ENCODE results near the gene RBM20. TPM values are rescaled to one million over a fixed set of nuclear protein-coding genes. Genes with fewer than 3 reads are reported as not detected.

RBM20 gene
- total RNA-seq, 1 donor: under 0.01 TPM

DNA sequence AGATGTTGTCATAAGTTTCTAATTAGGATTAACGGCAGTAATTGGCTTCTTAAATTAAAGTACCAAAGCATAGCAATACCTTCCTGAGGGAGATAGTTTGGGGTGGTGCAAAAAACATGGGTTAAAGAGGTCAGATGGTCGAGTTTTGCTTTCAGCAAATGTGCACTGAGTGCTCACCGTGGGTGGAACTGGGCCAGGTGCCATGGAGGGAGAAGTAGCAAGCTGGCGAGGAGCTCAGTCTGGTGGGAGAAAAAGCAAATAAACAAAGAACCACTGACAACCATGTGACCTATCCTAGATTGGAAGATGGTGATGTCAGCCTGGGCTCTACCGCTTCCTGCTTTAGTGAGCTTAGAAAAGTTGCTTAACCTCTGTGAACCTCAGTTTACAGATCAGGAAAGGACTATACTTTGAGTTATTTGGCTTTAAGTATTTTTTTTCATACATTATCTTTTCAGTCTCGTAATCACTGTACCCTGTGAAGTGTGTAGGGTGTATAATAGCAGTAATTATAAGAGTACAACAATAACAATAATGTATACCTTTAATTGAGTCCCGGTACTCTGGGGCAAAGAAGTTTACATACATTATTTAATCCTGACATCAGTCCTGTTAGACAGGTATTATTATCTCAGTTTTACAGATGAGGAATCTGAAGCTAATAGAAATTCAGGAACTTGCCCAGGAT lies 158.6 kb downstream of the RBM20 start:
- DNase-seq (ENCODE audit: low read depth in 2 of 3, low spot score in 2 of 3): peak in 2 of 3 donors; percentile 44 to 75

DNA sequence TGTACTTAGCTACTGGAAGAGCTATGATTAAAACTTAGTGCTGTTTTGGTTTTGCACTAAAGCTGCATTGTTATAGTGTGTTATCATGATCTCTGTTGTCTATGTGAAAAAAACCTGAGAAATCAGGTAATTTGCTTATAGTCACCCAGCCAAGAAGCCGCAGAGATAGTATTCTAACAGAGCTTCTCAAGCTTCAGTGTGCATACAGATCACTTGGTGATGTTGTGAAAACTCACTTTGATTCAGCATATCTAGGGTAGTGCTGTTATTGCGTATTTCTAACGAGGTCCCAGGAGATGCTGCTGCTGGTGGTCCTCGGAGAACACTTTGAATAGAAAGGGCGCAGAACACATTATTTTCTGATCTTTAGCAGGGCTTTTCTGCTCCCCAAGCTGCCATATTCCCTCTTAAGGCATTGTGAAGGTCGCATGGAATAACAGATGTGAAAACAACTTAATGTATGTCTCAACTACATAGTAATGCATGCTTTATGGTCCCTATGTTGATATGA lies 159.2 kb downstream of the RBM20 start:
- no peak for DNase-seq (ENCODE audit: low read depth in 2 of 3, low spot score in 2 of 3)

DNA sequence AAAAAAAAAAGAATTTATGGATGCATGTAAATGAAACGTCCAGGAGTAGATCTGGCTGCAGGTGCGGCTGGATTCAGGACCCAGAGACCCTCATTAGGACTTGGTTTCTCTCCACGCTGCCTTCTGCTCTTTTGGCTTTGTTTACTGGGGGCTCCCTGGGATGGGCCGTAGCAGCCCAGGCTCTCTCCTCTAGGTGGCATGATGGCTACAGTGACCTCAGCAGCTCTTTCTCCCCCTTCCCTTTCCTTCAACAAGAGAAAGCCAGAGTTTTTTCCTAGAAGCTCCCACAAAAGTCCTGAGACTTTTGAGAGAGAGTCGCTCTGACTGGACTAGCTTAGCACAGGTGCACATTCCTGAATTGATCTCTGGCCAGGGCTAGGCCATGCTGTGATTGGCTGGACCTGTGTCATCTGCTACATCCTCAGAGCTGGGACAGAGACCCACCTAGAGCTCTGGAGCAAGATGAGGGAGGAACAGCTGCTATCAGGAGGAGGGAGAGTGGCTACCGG lies 159.7 kb downstream of the RBM20 start:
- DNase-seq (ENCODE audit: low read depth in 2 of 3, low spot score in 2 of 3): peak in 2 of 3 donors; percentile 37 to 45

DNA sequence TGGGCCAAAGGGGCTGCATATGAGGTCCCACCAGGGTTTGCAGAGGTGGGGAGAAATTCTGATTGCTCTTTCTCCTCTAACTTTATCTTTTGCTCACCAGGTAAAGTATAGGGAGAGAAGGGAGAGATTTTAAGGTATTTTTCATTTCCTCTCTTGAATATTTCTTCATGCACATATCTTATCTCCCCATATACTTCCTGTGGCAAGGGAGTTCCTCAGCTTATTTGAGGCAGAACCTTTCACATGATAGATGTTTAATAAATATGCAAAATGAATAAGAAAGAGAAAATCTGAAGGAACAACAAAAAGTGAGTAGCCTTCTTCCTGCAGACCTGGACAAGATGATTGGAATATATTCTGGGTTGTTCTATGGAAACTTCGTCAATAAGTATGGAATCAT lies 160.2 kb downstream of the RBM20 start:
- peak in 2 of 3 donors; percentile 7 to 36 for DNase-seq (ENCODE audit: low read depth in 2 of 3, low spot score in 2 of 3)

DNA sequence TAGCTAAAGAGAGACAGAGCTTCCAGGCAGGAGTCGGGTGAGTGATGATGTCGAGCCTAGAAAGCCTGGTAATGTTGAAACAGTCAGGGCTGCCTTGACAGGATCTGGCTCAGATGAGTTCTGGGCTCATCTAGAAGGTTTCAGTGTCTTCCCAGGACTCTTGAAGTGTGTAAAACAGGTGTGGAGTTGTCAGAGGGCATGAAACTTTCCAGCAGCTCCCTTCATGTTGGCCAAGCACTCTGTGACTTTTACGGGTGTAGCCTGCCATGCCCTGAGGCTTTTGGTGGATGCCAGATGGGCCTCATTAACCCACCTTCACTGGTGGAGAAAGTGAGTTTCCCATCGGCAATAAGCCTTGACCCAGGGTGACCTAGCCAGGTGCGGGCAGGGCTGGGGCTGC lies 161.2 kb downstream of the RBM20 start:
- DNase-seq (ENCODE audit: low read depth in 2 of 3, low spot score in 2 of 3): no peak

DNA sequence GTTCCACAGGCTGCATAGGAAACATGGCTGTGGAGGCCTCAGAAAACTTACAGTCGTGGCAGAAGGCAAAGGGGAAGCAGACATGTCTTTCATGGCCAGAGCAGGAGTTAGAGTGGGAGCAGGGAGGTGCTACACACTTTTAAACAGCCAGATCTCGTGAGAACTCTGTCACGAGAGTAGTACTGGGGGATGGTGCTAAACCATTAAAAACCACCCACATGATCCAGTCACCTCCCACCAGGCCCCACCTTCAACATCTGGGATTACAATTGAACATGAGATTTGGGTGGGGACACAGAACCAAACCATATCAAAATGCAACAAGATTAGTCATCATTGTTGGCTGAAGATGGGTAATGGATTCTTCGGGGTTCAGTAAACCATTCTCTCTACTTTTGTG lies 162.2 kb downstream of the RBM20 start:
- no peak for DNase-seq (ENCODE audit: low read depth in 2 of 3, low spot score in 2 of 3)

DNA sequence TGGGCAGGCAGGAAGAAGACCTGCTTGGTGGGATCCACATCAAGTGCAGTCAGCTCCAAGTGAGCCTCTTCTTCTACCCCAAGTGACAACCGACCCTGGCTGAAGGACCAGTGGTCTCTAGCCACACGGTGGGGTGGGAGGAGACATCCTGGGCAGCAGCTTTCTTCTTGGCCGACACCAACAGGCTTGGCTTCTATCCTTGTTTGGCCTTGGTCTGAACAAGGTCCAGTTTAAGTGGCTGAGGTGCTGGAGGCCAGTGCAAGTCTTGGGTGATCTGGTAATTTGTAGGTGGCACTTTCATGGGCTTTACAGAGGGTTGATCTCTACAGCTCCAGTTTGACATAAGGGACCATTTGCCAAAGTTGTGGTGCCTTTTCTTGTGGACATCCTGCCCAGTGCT lies 164.0 kb downstream of the RBM20 start:
- DNase-seq (ENCODE audit: low read depth in 2 of 3, low spot score in 2 of 3): no peak

DNA sequence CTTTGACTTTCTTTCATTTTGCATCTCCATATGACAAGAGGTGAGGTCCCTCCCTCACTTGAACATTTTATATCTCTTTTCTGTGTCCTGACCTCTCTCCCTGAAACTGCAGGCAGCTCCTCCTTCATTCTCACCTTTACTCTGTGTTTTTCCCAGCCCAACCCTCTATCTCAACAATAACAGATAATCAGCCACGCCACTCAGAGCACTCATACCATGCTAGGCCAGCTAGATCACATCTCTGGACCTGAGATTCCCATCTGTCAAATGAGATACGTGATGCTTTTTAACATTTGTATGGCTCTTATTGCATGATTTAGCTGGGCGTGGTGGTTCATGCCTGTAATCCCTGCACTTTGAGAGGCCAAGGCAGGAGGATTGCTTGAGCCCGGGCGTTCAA lies 164.5 kb downstream of the RBM20 start:
- no peak for DNase-seq (ENCODE audit: low read depth in 2 of 3, low spot score in 2 of 3)

DNA sequence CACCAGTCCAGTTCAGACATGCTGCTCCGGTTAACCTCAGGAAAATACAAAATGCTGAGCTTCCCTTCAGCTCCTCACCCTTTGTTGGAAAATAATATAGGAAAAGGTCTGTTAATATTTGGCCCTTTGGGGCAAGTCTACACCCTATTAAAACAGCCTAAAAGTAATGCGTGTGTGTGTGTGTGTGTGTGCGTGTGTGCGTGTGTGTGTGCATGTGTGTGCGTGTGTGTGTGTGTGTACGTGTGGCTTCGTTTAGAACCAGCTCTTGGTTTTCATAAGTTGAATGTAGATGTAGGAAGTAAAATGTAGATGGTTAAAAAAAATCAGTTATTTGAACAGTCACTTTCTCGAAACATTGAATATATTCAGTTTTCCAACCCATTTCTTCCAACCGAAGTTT lies 166.5 kb downstream of the RBM20 start:
- no peak for DNase-seq (ENCODE audit: low read depth in 2 of 3, low spot score in 2 of 3)

DNA sequence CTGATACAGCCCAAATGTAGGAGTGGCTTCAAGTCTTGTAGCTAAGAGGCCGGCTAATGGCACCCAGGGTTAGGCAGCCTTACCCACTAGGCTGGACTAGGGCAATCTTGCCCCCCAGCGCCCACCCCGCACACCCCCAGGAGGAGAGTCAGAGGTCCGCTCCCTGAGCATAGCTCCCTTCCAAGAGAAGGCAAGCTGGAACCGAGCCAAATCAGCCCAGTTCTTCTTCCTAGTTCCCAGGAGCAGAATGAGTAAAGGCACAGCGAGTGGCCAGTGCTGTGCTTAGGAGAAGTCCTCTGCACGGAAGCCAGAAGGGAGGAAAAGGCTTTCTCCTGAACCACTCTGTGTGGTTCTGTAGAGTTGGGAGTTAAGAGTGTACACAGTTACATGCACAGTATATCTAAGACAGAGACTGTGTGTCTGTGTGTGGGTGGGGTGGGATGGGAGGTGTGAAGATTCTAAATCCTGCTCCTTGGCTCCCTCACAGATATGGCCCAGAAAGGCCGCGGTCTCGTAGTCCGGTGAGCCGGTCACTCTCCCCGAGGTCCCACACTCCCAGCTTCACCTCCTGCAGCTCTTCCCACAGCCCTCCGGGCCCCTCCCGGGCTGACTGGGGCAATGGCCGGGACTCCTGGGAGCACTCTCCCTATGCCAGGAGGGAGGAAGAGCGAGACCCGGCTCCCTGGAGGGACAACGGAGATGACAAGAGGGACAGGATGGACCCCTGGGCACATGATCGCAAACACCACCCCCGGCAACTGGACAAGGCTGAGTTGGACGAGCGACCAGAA lies 167.8 kb downstream of the RBM20 start:
- no peak for DNase-seq (ENCODE audit: low read depth in 2 of 3, low spot score in 2 of 3)

DNA sequence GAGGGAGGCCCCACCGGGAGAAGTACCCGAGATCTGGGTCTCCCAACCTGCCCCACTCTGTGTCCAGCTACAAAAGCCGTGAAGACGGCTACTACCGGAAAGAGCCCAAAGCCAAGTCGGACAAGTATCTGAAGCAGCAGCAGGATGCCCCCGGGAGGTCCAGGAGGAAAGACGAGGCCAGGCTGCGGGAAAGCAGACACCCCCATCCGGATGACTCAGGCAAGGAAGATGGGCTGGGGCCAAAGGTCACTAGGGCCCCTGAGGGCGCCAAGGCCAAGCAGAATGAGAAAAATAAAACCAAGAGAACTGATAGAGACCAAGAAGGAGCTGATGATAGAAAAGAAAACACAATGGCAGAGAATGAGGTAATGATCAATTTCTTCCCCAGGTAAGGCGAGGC lies 168.4 kb downstream of the RBM20 start:
- DNase-seq (ENCODE audit: low read depth in 2 of 3, low spot score in 2 of 3): no peak

DNA sequence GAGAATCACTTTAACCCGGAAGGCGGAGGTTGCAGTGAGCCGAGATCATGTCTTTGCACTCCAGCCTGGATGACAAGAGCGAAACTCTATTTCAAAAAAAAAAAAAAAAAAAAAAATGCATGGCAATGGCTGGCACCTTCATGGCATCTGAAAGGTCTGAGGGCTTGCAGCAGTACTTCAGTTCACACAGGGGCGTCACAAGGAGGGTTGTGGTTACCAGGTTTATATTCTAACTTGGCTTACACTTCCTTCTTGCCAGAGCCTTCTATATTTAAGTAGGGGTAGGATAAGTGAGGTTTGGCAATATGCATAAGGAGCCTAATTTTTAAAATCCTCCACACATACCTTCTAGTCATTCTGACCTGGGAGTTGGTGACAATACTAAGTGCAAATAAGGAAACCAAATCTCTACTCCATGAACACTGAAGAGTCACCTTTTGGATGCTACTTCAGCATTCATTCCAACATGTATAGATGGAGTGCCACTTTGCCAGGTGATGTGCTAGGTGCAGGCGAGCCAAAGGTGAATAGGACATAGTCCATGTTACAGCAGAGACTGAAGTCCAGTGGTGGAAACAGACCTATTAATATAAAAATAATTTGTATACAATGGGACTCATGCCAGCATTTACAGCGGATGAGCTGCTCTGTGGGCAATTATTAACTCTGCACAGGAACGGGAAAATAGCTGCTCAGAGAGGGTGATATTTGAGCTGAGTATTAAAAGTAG lies 169.8 kb downstream of the RBM20 start:
- DNase-seq (ENCODE audit: low read depth in 2 of 3, low spot score in 2 of 3): no peak

DNA sequence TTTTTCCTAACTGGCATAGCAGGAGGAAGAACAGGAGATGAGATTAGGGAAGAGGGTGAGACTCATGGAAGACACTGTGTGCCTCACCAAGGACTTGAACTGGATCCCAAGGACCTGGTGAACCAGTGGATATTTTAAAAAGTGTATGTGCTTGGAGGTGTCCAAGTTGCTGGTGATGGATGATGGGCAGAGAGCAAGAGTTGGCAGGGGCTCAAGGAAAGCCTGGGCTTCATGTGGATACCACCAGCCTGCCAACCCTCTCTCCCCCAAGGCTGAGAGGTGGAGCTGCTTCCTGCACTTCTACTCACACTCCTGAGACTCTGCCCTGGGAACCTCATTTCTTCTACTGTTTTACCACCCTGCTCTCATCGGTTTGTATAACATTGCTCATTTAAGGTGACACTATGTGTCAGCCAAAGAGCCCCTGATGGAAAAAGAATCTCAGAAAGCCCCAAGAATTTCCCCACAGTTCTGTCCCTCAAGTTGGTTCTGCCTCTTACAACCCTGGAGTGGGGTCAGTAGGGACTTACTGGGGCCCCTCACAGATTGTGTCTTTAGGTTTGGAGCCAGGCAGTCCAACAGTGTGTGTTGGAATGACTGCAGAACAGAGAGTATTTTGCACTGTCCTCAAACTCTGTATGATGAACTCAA lies 171.3 kb downstream of the RBM20 start:
- no peak for DNase-seq (ENCODE audit: low read depth in 2 of 3, low spot score in 2 of 3)

DNA sequence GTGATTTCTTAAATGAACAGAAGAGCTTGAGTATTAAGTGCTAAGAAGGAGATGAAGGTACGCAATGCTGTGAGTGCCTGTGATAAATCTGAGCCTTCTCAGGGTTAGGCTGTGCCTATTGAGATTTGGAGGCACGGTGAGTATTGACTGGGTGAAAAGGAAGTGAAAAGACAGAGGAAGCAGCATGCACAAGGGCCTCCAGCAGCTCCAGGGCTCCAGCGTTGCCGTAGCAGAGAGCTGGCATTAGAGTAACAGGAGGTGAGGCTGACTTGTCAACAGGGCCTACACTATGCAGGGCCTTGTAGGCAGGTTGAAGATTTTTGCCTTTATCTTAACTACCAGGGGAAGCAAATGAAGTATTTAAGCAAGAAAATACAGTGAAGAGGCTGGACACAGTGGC lies 173.5 kb downstream of the RBM20 start:
- DNase-seq (ENCODE audit: low read depth in 2 of 3, low spot score in 2 of 3): no peak

DNA sequence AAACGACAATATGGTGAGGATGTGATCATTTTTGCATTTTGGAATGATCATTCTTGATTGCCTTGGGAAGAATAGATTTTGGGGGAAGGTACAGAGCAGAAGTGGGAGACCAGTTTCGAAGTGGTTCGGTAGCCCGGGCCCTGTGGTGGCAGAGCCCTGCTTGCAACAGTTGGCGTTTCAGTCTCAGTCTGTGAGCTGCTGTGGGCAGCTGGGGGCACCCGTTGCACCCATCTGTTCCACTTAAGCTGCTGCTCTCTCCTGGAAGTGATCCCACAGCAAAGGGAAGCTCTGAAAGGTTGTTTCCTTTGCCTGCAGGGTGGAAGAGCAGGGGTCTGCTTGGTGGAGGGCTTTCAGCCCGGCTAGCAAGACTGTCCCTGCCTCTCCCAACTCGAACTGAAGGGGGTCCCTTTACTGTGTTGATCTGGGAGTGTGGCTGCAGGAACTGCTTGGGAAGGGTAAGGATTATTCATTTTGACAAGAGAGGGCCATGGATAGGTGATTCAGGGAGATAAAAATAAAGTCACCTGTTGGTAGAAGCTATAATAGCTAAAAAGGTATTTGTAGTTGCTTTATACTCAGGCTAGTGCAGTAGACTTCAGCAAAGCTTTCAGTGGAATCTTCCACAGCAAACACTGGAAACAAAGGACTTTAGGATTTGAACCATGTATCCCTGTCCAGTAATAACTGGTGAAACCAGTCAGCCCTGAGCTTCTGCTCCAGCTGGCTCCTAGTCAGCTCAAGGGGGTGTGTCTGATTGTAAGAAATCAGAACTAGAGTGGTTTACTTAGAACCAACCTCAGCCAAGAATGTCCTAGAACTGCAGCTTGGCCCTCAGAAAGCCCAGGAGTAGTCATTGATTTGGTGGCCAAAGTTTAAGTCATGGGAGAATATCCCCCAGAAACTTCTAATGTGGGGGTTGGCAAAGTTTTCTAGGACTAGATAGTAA lies 174.4 kb downstream of the RBM20 start:
- no peak for DNase-seq (ENCODE audit: low read depth in 2 of 3, low spot score in 2 of 3)

DNA sequence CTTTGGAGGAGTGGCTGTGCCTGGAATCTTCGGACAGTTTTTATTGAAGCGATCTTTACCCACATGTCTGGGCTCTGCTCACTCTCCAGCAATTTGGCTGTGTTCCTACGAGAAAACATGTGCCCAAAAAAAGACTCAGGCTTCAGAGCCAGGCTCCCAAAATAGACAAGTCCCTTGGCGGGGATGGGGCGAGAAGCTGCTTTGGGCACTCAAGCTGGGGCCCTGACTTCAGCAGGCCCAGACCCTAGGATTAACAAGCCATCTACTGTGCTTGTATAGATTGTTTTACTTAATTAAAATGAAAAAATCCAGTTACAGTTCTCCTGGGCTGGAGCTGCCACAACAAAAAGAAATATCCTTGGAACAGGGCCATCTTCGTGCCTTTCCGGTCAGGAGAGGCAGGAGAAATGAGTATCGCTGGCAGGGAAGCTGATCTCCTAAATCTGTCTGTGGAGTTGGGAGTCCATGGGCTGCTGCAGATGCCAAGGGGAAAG lies 176.2 kb downstream of the RBM20 start:
- no peak for DNase-seq (ENCODE audit: low read depth in 2 of 3, low spot score in 2 of 3)

DNA sequence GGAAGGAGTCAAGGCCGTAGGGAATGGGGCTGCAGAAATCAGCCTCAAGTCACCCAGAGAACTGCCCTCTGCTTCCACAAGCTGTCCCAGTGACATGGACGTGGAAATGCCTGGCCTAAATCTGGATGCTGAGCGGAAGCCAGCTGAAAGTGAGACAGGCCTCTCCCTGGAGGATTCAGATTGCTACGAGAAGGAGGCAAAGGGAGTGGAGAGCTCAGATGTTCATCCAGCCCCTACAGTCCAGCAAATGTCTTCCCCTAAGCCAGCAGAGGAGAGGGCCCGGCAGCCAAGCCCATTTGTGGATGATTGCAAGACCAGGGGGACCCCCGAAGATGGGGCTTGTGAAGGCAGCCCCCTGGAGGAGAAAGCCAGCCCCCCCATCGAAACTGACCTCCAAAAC lies 177.4 kb downstream of the RBM20 start:
- DNase-seq (ENCODE audit: low read depth in 2 of 3, low spot score in 2 of 3): no peak

DNA sequence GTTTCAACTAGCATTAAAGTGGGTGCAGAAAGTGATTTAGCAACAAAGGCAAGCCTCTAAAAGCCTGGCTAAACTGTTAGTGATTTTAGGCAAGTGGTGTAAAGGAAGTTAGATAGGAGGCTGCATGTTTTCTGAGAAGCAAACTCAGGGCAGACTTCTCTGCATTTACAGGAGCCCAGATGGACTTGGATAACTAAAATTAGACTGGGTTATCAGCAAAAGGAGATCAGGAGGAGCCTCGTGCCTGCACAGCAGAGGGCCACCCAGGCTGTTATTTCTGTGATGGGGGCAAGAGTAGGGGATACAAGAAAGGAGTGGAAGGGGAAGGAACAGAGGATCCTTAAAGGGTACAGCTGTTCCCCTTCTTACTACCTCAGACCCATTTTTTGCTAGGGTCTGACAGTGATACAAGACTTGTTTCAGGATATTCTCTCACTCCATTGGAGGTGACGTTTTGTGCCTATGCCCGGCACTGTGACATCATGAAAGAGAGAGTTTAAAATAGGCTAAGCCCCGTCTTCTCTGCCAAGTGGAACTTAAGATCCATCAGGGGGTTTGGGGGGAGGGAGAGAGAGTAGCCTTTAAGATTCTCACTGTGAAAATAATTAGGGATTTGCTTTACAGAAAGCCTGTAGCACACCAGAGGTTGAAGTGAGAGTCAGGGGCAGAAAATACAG lies 178.0 kb downstream of the RBM20 start:
- no peak for DNase-seq (ENCODE audit: low read depth in 2 of 3, low spot score in 2 of 3)

Measured in hematopoietic multipotent progenitor cell (in vitro differentiated cells).